Keratinocyte (primary cell): Measurements from ENCODE around the gene BCAS3. TPM values are rescaled to one million over a fixed set of nuclear protein-coding genes. Genes with fewer than 3 reads are reported as not detected.
"Not testable (repeated sequence)": the region's sequence is repeated elsewhere in the genome, so short reads cannot be mapped to it uniquely, and the experiment has no call there.

Experiments used
- DNase-seq: peaks from one replicate; pipeline ENCODE4 v3.0.0-alpha.2; 2011; ENCODE audit warnings: low read depth, missing footprints, low spot score
- FAIRE-seq: peaks from 2 replicates; lab custom pipeline; 2011; peaks lifted over from hg19 to GRCh38; lab: Jason Lieb, UNC
- H2AFZ ChIP-seq: 2 replicates; pipeline ENCODE4 v1.6.0; 2012; ENCODE audit warnings: low read length, control low read depth, inconsistent platforms; ENCODE audit not compliant: control insufficient read depth
- H3K27ac ChIP-seq: 2 replicates; pipeline ENCODE4 v1.5.1; 2011; ENCODE audit warnings: low read length; ENCODE audit not compliant: control insufficient read depth, insufficient read depth
- H3K27me3 ChIP-seq: 3 replicates; pipeline ENCODE4 v1.6.0; 2011; ENCODE audit warnings: low read length; ENCODE audit not compliant: control insufficient read depth, insufficient read depth; ENCODE audit errors: extremely low read depth
- H3K36me3 ChIP-seq, 2 experiments: 2 replicates in 1 of 2; 3 replicates in 1 of 2; pipeline ENCODE4 v1.5.1; 2011; ENCODE audit warnings: low read length in 2 of 2, mild to moderate bottlenecking in 1 of 2; ENCODE audit not compliant: control insufficient read depth in 2 of 2, insufficient read depth in 2 of 2; ENCODE audit errors: extremely low read depth in 1 of 2
- H3K4me1 ChIP-seq: 3 replicates; pipeline ENCODE4 v1.5.1; 2011; ENCODE audit warnings: low read length; ENCODE audit not compliant: control insufficient read depth, insufficient read depth; ENCODE audit errors: extremely low read depth
- H3K4me2 ChIP-seq: 3 replicates; pipeline ENCODE4 v1.6.0; 2011; ENCODE audit warnings: low read depth, low read length; ENCODE audit not compliant: control insufficient read depth, insufficient read depth; ENCODE audit errors: extremely low read depth
- H3K4me3 ChIP-seq, 3 experiments: fragments of 200-600 bp in 1 of 3; sonication (generic) in 1 of 3; 2 replicates in 2 of 3; 3 replicates in 1 of 3; pipeline ENCODE4 v1.5.1; 2011 to 2016; ENCODE audit warnings: low read length in 3 of 3, mild to moderate bottlenecking in 3 of 3, control low read depth in 2 of 3, inconsistent platforms in 1 of 3, low read depth in 1 of 3, mixed read lengths in 1 of 3, mixed run types in 1 of 3, moderate library complexity in 1 of 3; ENCODE audit not compliant: control insufficient read depth in 2 of 3, insufficient read depth in 2 of 3; ENCODE audit errors: extremely low read depth in 1 of 3
- H3K79me2 ChIP-seq: 2 replicates; pipeline ENCODE4 v1.6.0; 2012; ENCODE audit warnings: low read length; ENCODE audit not compliant: control insufficient read depth, insufficient read depth
- H3K9ac ChIP-seq: 3 replicates; pipeline ENCODE4 v1.6.0; 2011; ENCODE audit warnings: low read length; ENCODE audit not compliant: control insufficient read depth, insufficient read depth; ENCODE audit errors: extremely low read depth
- H3K9me1 ChIP-seq: 3 replicates; pipeline ENCODE4 v1.6.0; 2011; ENCODE audit warnings: low read length; ENCODE audit not compliant: control insufficient read depth, insufficient read depth; ENCODE audit errors: extremely low read depth
- H3K9me3 ChIP-seq: 2 replicates; pipeline ENCODE4 v1.5.1; 2012; ENCODE audit warnings: low read depth, low read length; ENCODE audit not compliant: control insufficient read depth
- H4K20me1 ChIP-seq: 3 replicates; pipeline ENCODE4 v1.6.0; 2011; ENCODE audit warnings: low read length; ENCODE audit not compliant: control insufficient read depth, insufficient read depth; ENCODE audit errors: extremely low read depth
- EZH2 ChIP-seq: IDR thresholded peaks from one replicate; pipeline ENCODE4 v1.6.1; 2012; ENCODE audit warnings: inconsistent platforms, mild to moderate bottlenecking, low read length, moderate library complexity
- dilution Hi-C: fragments of 300-500 bp; cut with MboI; formaldehyde crosslinking; loops from one replicate; pipeline ENCODE4 v1.7.0; 2020; ENCODE audit warnings: low sequenced_read_pairs; ENCODE audit not compliant: extremely low pct_ligation_motif_present
- polyA plus RNA-seq, 5 experiments: library from polyadenylated mRNA; depleted of rRNA in 3 of 5; stranded (reverse) in 3 of 5; stranded (forward) in 1 of 5; unstranded in 1 of 5; fragments of >200 nt; gene quantifications; 1 replicate in 1 of 5; 2 replicates in 3 of 5; 3 replicates in 1 of 5; pipeline versions ENCODE4 v1.2.1 to v1.2.3, GENCODE V29; 2011 to 2012; ENCODE audit warnings: missing spikeins in 2 of 5, low read depth in 1 of 5, low replicate concordance in 1 of 5
- TF ChIP-seq, protein P1 (sequence below), 3 experiments: IDR thresholded peaks in 1 of 3; conservative IDR thresholded peaks in 1 of 3; optimal IDR thresholded peaks in 1 of 3; 2 replicates in 2 of 3; 3 replicates in 1 of 3; pipeline versions ENCODE3 to v1.5.1; 2011; ENCODE audit warnings: low read length in 3 of 3, mild to moderate bottlenecking in 3 of 3, moderate library complexity in 2 of 3, control low read depth in 1 of 3, inconsistent platforms in 1 of 3; ENCODE audit not compliant: insufficient read depth in 2 of 3; ENCODE audit errors: extremely low read depth in 1 of 3

Gene BCAS3
- polyA plus RNA-seq, 1 donor (not counting 4 experiments of a cell fraction or from before 2014, with no cell fraction given): 11.8 TPM

DNA sequence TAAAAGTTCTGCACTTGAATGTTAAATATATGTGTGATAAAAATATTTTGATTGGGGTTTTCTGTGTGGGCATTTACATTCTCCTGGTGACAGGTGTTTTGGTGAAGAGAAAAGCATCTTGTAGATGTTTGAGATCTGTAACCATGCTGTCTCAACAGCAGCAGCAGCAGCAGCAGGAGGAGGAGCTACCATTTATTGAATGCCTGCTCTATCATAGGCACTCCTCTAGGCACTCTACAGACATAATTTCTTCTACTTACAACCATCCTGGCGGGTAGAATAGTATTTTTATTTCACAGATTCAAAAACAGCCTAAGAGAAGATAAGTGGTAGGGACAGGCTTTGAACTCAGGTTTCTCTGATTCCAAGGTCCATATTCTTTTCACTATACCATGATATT lies 562.3 kb downstream of the BCAS3 start:
- no peaks in the 10 kb centered on the region for H3K27me3 ChIP-seq
- no peaks in the 10 kb centered on the region for H3K4me1 ChIP-seq
- DNase-seq (no peak), FAIRE-seq (no peak)
- no peak overlapping the region for H3K4me2 ChIP-seq
- H3K9ac ChIP-seq: no peak overlapping the region
- TF ChIP-seq, protein P1, sequence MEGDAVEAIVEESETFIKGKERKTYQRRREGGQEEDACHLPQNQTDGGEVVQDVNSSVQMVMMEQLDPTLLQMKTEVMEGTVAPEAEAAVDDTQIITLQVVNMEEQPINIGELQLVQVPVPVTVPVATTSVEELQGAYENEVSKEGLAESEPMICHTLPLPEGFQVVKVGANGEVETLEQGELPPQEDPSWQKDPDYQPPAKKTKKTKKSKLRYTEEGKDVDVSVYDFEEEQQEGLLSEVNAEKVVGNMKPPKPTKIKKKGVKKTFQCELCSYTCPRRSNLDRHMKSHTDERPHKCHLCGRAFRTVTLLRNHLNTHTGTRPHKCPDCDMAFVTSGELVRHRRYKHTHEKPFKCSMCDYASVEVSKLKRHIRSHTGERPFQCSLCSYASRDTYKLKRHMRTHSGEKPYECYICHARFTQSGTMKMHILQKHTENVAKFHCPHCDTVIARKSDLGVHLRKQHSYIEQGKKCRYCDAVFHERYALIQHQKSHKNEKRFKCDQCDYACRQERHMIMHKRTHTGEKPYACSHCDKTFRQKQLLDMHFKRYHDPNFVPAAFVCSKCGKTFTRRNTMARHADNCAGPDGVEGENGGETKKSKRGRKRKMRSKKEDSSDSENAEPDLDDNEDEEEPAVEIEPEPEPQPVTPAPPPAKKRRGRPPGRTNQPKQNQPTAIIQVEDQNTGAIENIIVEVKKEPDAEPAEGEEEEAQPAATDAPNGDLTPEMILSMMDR (optimal IDR thresholded peaks at IDR 0.05 in 1 of 3, IDR thresholded peaks at IDR 0.05 in 1 of 3, conservative IDR thresholded peaks at IDR 0.05 in 1 of 3; ENCODE audit: extremely low read depth in 1 of 3, insufficient read depth in 2 of 3, low read length in 3 of 3): no peak
- no peak for TF ChIP-seq EZH2
- no peak overlapping the region for H2AFZ ChIP-seq
- H3K36me3 ChIP-seq: no peaks in the 10 kb centered on the region
- no peak overlapping the region for H3K4me3 ChIP-seq
- dilution Hi-C loops: no loop called here
- H3K79me2 ChIP-seq: no peaks in the 10 kb centered on the region
- H3K9me3 ChIP-seq: no peaks in the 10 kb centered on the region
- no peaks in the 10 kb centered on the region for H4K20me1 ChIP-seq
- no peaks in the 10 kb centered on the region for H3K9me1 ChIP-seq
- no peak overlapping the region for H3K27ac ChIP-seq

DNA sequence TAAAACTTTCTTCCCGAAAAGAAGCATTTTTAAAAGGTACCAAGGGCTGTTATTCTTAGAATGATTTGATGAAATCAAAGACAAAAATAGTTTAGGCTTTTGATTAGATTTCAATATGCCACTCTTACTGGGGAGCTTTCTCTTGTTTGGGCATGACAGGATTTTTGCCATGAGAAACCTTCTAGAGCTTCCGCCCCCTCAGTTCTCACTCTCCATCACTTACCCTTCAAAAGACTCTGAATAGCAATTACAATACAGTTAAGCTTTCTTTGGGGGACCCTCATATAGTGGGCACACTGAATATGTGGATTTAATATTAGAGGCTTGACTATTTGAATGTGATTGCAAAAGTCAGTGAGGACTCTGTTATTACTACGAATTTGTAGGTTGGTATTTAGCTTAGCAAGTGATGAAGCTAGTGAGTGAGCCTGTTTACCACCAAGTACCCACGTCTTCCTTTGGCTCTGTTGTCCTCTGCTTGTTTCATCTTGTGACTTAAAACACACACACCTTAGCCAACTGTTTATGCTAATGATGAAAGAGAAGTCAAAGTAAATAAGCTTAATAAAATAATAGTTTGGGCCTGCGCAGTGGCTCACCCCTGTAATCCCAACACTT lies 563.3 kb downstream of the BCAS3 start:
- Histone ChIP-seq H3K4me3 (no peak overlapping the region), H3K4me1 (no peaks in the 10 kb centered on the region), H3K4me2 (no peak overlapping the region), H3K27me3 (no peaks in the 10 kb centered on the region), H3K9ac (no peak overlapping the region), H4K20me1 (no peaks in the 10 kb centered on the region), H3K9me3 (no peaks in the 10 kb centered on the region), H3K36me3 (no peaks in the 10 kb centered on the region), H3K27ac (no peak overlapping the region), H3K9me1 (no peaks in the 10 kb centered on the region), H2AFZ (no peak overlapping the region), H3K79me2 (no peaks in the 10 kb centered on the region)
- FAIRE-seq (no peak), DNase-seq (no peak)
- dilution Hi-C loops: no loop called here
- TF ChIP-seq, protein P1 (optimal IDR thresholded peaks at IDR 0.05 in 1 of 3, IDR thresholded peaks at IDR 0.05 in 1 of 3, conservative IDR thresholded peaks at IDR 0.05 in 1 of 3; ENCODE audit: extremely low read depth in 1 of 3, insufficient read depth in 2 of 3, low read length in 3 of 3): no peak
- TF ChIP-seq EZH2: no peak

DNA sequence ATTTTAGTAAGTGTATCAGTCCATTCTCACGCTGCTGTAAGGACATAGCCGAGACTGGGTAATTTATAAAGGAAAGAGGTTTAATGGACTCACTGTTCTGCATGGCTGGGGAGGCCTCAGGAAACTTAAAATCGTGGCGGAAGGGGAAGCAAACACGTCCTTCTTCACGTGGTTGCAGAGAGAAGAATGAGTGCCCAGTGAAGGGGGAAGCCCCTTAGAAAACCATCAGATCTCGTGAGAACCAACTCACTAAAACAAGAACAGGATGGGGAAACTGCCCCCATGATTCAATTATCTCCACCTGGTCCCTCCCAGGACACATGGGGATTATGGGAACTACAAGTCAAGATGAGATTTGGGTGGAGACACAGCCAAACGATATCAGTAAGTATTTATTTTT lies 567.3 kb downstream of the BCAS3 start:
- H3K4me2 ChIP-seq, dilution Hi-C loops, H3K4me3 ChIP-seq, H3K9ac ChIP-seq, H3K27me3 ChIP-seq, H3K36me3 ChIP-seq, H3K9me3 ChIP-seq, H3K9me1 ChIP-seq, H3K79me2 ChIP-seq, H3K4me1 ChIP-seq, H4K20me1 ChIP-seq, H2AFZ ChIP-seq, FAIRE-seq, H3K27ac ChIP-seq, DNase-seq: not testable (repeated sequence)
